UCSD-AML1 (cell line): ENCODE measurements around the gene MYO19.
"Not testable (repeated sequence)": the region's sequence is repeated elsewhere in the genome, so short reads cannot be mapped to it uniquely, and the experiment has no call there.

ENCODE experiments used
- DNase-seq: peaks from one replicate; lab custom pipeline; 2025; ENCODE audit not compliant: unreplicated experiment; lab: John Stamatoyannopoulos, UW

Gene MYO19

GRCh38 chr17:36501963-36502362 is 32.7 kb downstream of the MYO19 start:
- no peak for DNase-seq

- no peak for DNase-seq
Observed at GRCh38 chr17:36501351-36501750, 33.3 kb downstream of the MYO19 start.

- DNase-seq, result no peak
Observed at GRCh38 chr17:36500745-36501225, 33.9 kb downstream of the MYO19 start.

GRCh38 chr17:36498560-36499300 is 35.9 kb downstream of the MYO19 start:
- DNase-seq, result no peak

GRCh38 chr17:36498155-36498554 is 36.5 kb downstream of the MYO19 start:
- no peak for DNase-seq

GRCh38 chr17:36496018-36496789 is 38.5 kb downstream of the MYO19 start:
- DNase-seq, result no peak

- no peak for DNase-seq
Observed at GRCh38 chr17:36495076-36495578, 39.5 kb downstream of the MYO19 start.

GRCh38 chr17:36494674-36495073 is 40.0 kb downstream of the MYO19 start:
- DNase-seq, result no peak

- DNase-seq, result no peak
Observed at GRCh38 chr17:36493956-36494355, 40.7 kb downstream of the MYO19 start.

GRCh38 chr17:36486204-36487194 is 48.2 kb downstream of the MYO19 start, which contains the start of gene ZNHIT3:
Gene ZNHIT3, plus strand, starts transcription at chr17:36486681. Its CDS starts 19 bp downstream, at chr17:36486700.
- peak; percentile 89 for DNase-seq

- no peak for DNase-seq
Observed at GRCh38 chr17:36485805-36486203, 48.9 kb downstream of the MYO19 start.

- DNase-seq, result no peak
Observed at GRCh38 chr17:36485027-36485426, 49.6 kb downstream of the MYO19 start.

GRCh38 chr17:36484021-36484420 is 50.6 kb downstream of the MYO19 start:
- not testable (repeated sequence) for DNase-seq

- peak; percentile 79 for DNase-seq
Observed at GRCh38 chr17:36482611-36483504, 51.8 kb downstream of the MYO19 start.

- no peak for DNase-seq
Observed at GRCh38 chr17:36481829-36482228, 52.8 kb downstream of the MYO19 start.

GRCh38 chr17:36475346-36475970 is 59.2 kb downstream of the MYO19 start:
- DNase-seq, result no peak

GRCh38 chr17:36474571-36474970 is 60.1 kb downstream of the MYO19 start:
- DNase-seq, result no peak

- DNase-seq, result no peak
Observed at GRCh38 chr17:36470499-36470898, 64.2 kb downstream of the MYO19 start.

- DNase-seq, result no peak
Observed at GRCh38 chr17:36469733-36470132, 64.9 kb downstream of the MYO19 start.
